NK-92 treated with Interleukin-12 subunit alpha and Interleukin-12 subunit beta, amount 100 ng/mL, for 24 hours (cell line): Measurements from ENCODE around the gene AGMAT.

Experiments used
- DNase-seq: peaks from one replicate; lab custom pipeline; 2025; lab: John Stamatoyannopoulos, UW

Gene AGMAT

GRCh38 chr1:15523104-15524020 is 61.5 kb downstream of the AGMAT start:
- DNase-seq = no peak

- no peak for DNase-seq
Measured at GRCh38 chr1:15522551-15522950, 62.3 kb downstream of the AGMAT start.
